Hepatocyte (in vitro differentiated cells): ENCODE results near the gene PRODH.

Experiments used
- CTCF ChIP-seq: fragments of 200-600 bp; sonication (generic); IDR thresholded peaks from 2 replicates; pipeline ENCODE4 v1.5.1; 2016; ENCODE audit warnings: antibody characterized with exemption, mild to moderate bottlenecking; ENCODE audit not compliant: poor library complexity
- EZH2 ChIP-seq: fragments of 200-600 bp; sonication (generic); IDR thresholded peaks from 2 replicates; pipeline ENCODE4 v1.6.1; 2016; ENCODE audit warnings: antibody characterized with exemption, mild to moderate bottlenecking, borderline replicate concordance

GRCh38 chr22:18931905-18932652 is 4.0 kb downstream of the PRODH start:
- TF ChIP-seq EZH2 = no peak
- no peak for TF ChIP-seq CTCF
